ENCODE data around the gene TEN1.
"Not testable (repeated sequence)": the region's sequence is repeated elsewhere in the genome, so short reads cannot be mapped to it uniquely, and the experiment has no call there.

Gene TEN1, protein sequence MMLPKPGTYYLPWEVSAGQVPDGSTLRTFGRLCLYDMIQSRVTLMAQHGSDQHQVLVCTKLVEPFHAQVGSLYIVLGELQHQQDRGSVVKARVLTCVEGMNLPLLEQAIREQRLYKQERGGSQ

GRCh38 chr17:75978938-75979704 is at the start of gene TEN1, which contains the start of gene ACOX1:
TEN1 (plus strand) TSS chr17:75979240; CDS start chr17:75986193, 6,953 bp downstream.
ACOX1 (minus strand) TSS chr17:75979166; CDS start chr17:75979073, 93 bp downstream.
- DNase-seq (ENCODE audit: low read depth in 2 of 2) = peak; percentile 95 to 96

DNA sequence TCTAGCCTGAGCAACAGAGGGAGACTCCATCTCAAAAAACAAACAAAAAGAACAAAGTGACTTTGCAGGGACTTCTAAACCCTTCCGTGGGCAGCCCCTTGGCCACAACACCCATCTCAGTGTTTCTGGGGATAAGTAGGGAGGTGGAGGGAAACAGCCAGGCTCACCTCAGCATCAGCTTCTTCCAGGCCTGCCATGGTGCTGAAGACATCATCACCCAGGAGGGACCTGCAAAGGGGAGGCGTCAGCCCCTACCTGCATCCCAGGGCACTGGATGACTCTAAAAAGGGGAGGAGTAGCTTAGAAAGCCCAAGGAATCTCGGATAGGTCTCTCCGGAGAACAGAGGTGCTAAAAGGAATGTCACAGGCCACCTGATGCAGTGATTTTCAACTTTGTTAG is 48.0 kb upstream of the TEN1 start:
- DNase-seq (ENCODE audit: low read depth in 2 of 2) = no peak

DNA sequence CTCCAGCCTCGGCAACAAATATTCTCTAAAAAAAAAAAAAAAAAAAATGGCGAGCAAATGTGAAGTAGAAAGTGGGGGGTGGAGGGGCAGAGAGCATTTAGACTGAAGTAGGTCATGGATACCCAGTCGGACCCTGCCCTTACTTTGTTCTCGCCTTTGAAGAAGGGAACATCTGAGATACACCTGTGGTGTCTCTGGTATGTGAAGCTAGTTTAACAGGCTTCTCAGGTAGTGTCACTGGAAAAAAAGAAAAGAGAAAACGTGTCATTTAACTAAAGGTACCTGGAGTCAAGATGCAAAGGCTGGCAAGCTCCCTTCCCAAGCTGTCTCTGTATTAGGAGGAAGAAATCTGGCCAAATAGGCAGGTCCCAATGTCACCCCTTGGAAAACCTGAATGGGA is 46.2 kb upstream of the TEN1 start:
- no peak for DNase-seq (ENCODE audit: low read depth in 2 of 2)

- DNase-seq (ENCODE audit: low read depth in 2 of 2) = no peak
Observed at GRCh38 chr17:75933808-75934207, 45.2 kb upstream of the TEN1 start.

DNA sequence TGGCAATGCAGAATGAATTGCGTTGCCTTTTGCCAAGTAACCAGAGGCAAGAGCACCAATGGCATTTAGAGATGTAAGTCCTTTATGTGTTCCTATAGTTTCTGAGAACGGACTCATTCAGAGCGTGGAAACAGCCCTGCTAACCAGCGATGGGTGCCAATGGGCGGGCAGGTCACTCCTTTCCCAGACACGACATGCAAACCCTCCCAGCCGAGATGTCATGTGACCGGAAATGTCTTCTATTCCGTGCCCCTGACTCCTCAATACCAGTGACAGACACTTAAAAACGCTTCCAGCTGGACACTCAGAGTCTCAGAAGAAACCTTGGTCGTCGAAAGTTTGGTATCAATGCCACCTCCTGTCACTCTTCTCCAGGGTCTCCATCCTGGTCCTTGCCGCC is 41.4 kb upstream of the TEN1 start:
- no peak for DNase-seq (ENCODE audit: low read depth in 2 of 2)

DNA sequence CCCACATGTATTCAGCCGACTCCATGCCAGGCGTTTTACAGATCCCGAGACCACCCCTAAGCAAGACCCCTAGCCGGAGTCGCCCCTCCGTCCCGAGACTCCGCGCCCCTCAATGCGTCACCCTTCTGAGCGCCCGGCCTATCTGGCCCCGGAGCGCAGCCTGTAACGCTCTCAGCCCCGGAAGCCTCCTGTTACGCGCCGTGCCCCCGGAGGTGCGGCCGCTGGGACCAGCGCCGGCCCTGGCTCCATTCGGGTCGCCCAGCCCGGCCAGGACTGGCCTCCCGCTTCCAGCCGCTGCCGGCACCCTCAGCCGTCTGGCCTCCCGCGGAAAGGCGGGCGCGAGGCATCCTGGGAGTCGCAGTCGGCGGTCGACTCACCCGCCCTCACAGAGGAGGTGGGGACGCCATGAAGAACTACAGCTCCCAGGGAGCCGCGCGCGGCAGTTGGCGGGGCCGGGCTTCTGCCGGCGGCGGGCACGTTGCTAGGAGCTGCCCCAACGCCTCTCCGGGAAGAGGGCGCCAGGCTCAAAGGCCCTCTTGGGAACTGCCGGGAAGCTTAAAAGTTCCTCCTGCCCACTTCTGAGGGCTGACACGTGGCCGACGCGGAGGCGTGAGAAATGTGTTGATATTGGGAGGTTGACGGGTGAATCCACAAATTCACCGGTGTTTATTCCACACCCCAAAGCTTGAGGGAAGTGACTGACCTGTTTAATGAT is 38.2 kb upstream of the TEN1 start, which contains the start of gene FBF1:
TSS of gene FBF1 (minus strand) at position 316 of the 715 bp plus-strand sequence. CDS start 2,893 bp downstream, outside the sequence.
- DNase-seq (ENCODE audit: low read depth in 2 of 2) = peak; percentile 77 to 86

GRCh38 chr17:75941442-75941819 is 37.6 kb upstream of the TEN1 start:
- no peak for DNase-seq (ENCODE audit: low read depth in 2 of 2)

DNA sequence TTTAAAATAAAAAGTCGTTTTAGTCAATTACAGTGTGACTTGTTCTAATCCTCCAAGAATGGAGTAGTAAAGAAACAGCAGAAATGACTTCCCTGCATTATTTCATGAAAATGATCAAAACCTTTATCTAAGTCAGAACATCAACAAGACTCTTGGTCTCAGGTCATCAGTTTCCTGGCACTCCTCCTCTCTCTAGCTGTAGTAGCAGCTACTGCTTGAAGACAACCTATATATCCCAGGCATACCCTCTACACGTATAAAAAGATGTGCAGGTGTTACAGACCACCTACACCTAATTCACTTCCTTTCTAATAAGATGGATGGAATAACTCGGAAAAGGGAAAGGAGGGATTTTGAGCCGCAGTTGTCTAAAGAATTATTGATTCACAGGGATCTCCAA is 36.6 kb upstream of the TEN1 start:
- DNase-seq (ENCODE audit: low read depth in 2 of 2) = no peak

- DNase-seq (ENCODE audit: low read depth in 2 of 2) = no peak
Observed at GRCh38 chr17:75943491-75943890, 35.5 kb upstream of the TEN1 start.

GRCh38 chr17:75945211-75945610 is 33.8 kb upstream of the TEN1 start:
- DNase-seq (ENCODE audit: low read depth in 2 of 2) = no peak

DNA sequence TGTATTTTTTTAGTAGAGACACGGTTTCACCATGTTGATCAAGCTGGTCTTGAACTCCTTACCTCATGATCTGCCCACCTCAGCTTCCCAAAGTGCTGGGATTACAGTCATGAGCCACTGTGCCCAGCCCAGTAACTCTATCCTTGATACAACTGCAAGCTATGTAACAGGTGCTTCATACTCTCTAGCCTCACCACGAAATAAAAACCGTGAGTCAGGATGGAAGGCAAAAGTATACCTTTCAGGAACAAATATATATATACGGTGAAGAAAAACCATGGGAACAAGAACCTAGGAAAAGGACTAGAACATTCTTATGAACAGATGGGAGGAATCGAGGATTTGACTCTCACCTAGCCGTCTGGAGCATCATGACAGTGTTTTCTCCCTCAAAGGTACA is 28.6 kb upstream of the TEN1 start:
- DNase-seq (ENCODE audit: low read depth in 2 of 2) = no peak

DNA sequence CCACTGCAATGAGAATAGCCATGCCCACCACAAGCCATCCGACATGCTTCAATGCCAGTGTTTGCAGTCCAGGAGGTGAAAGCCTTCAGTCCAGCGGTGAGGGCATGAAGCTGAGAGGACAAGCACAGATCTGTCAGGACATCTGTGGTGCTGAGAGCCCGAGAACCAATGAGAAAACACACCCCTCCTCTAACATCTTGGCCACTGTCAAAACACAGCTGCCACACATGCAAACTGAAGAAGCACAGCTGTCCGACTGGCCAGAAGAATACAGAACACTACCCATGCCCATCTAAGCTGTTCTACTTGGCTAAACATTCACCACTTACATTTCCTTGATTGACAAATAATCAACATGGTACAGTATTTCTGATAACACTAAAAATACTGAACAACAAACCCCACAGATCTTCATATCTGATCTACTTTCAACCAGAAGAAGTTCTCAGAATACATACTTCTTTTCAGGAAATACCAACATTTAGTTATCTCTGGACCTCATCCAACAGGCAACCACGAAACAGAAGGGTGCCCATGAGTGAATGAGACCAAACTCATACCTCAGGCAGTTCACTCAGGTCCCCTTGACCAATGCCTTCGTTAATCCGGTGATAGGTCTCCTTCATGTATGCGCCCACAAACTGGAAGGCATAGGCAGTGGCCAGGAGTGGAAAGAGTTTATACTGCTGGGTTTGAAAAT is 28.0 kb upstream of the TEN1 start:
- no peak for DNase-seq (ENCODE audit: low read depth in 2 of 2)

GRCh38 chr17:75959051-75959838 is 19.8 kb upstream of the TEN1 start:
- DNase-seq (ENCODE audit: low read depth in 2 of 2) = no peak

- no peak for DNase-seq (ENCODE audit: low read depth in 2 of 2)
Observed at GRCh38 chr17:75959839-75960511, 19.1 kb upstream of the TEN1 start.

GRCh38 chr17:75965468-75965867 is 13.6 kb upstream of the TEN1 start:
- DNase-seq (ENCODE audit: low read depth in 2 of 2) = no peak

GRCh38 chr17:75969044-75969443 is 10.0 kb upstream of the TEN1 start:
- DNase-seq (ENCODE audit: low read depth in 2 of 2) = not testable (repeated sequence)

DNA sequence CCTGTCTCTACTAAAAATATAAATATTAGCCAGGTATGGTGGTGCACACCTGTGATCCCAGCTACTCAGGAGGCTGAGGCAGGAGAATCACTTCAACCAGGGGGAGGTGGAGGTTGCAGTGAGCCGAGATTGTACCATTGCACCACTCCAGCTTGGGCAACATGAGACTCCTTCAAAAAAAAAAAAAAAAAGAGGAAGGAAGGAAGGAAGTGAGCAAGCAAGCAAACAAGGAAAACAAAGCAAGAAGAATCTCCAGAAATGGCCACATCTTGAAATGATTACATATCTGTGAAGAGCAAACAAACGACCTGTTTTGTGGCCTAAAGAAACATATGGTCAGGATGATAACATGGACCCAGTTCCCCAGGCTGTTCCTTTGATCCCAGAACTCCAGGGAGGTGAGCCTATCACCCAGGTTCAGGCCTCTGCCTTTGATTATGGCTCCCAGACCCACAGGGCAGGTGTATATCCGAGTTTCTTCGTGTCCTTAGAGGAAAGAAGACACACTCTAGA is 9.0 kb upstream of the TEN1 start:
- DNase-seq (ENCODE audit: low read depth in 2 of 2) = no peak

DNA sequence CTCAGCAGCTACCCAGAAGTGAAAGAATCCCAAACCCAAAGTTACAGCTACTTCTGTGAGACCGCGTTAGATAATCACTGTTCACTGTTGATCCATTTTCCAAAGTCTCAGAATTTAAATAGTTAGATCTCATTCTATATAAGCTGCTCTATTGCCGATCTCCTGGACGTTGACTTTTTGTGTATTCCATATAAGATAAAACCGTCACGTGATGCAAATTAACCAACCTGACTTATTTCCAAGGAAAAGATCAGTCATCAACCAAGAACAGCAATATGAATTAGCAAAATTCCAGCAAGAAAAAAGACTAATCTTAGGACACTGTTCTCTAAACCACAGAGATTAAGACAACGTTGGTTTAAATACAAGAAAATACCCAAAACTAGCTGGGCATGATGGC is 8.4 kb upstream of the TEN1 start:
- DNase-seq (ENCODE audit: low read depth in 2 of 2) = no peak

DNA sequence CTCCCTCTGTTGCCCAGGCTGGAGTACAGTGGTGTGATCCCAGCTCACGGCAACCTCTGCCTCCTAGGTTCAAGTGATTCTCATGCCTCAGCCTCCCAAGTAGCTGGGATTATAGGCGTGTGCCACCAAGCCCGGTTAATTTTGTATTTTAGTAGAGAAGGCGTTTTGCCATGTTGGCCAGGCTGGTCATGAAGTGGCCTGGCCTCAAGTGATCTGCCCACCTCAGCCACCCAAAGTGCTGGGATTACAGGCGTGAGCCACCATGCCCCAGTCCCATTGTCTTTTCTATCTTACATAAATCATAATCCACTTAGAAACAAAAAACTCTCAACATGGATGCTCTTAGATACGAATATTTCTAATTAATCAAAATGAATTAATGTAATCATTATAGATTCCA is 3.9 kb upstream of the TEN1 start:
- not testable (repeated sequence) for DNase-seq (ENCODE audit: low read depth in 2 of 2)

DNA sequence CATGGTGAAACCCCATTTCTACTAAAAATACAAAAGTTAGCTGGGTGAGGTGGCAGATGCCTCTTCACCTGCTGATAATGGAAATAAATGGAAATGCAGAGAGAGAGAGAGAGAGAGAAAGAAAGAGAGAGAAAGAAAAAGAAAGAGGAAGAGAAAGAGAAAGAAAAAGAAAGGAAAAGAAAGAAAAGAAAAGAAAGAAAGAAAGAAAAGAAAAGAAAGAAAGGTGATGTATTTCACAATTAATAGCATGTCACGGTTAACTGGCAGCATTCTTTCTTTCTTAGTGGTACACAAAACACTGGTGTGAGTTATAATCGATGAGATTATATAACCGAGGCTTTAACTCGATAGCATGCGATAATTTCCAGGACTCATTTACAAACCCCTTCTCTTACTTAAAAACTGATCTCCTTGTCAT is 3.3 kb upstream of the TEN1 start:
- no peak for DNase-seq (ENCODE audit: low read depth in 2 of 2)

All from activated CD4-positive, alpha-beta T cell treated with anti-CD3 and anti-CD28 coated beads for 24 hours (primary cell).